Smooth muscle cell (in vitro differentiated cells): ENCODE data around the gene HOXB1. TPM values are rescaled to one million over a fixed set of nuclear protein-coding genes. Genes with fewer than 3 reads are reported as not detected.
"Not testable (repeated sequence)": the region's sequence is repeated elsewhere in the genome, so short reads cannot be mapped to it uniquely, and the experiment has no call there.

ENCODE experiments used
- DNase-seq: peaks from one replicate; lab custom pipeline; 2025; ENCODE audit not compliant: unreplicated experiment; lab: John Stamatoyannopoulos, UW
- H2AFZ ChIP-seq: fragments of 200-600 bp; sonication (generic); 2 replicates; pipeline ENCODE4 v1.6.0; 2016; ENCODE audit warnings: antibody characterized with exemption, low read depth, mild to moderate bottlenecking
- H3F3A ChIP-seq: fragments of 200-600 bp; sonication (generic); 2 replicates; pipeline ENCODE4 v1.6.0; 2017; ENCODE audit warnings: antibody characterized with exemption, low read depth
- H3K27ac ChIP-seq: fragments of 200-600 bp; sonication (generic); 2 replicates; pipeline ENCODE4 v1.5.1; 2016; ENCODE audit warnings: low read depth, mild to moderate bottlenecking
- H3K27me3 ChIP-seq: fragments of 200-600 bp; sonication (generic); 2 replicates; pipeline ENCODE4 v1.6.1; 2016; ENCODE audit warnings: low read depth, mild to moderate bottlenecking
- H3K36me3 ChIP-seq: fragments of 200-600 bp; sonication (generic); 2 replicates; pipeline ENCODE4 v1.5.1; 2016; ENCODE audit warnings: low read depth
- H3K4me1 ChIP-seq: fragments of 200-600 bp; sonication (generic); 2 replicates; pipeline ENCODE4 v1.5.1; 2016; ENCODE audit warnings: low read depth
- H3K4me2 ChIP-seq: fragments of 200-600 bp; sonication (generic); 2 replicates; pipeline ENCODE4 v1.6.0; 2016; ENCODE audit warnings: mild to moderate bottlenecking
- H3K4me3 ChIP-seq: fragments of 200-600 bp; sonication (generic); 2 replicates; pipeline ENCODE4 v1.5.1; 2016; ENCODE audit warnings: mild to moderate bottlenecking
- H3K79me2 ChIP-seq: fragments of 200-600 bp; sonication (generic); 2 replicates; pipeline ENCODE4 v1.6.0; 2016; ENCODE audit warnings: low read depth, mild to moderate bottlenecking
- H3K9ac ChIP-seq: fragments of 200-600 bp; sonication (generic); 2 replicates; pipeline ENCODE4 v1.6.0; 2016; ENCODE audit warnings: low read depth
- H3K9me3 ChIP-seq: fragments of 200-600 bp; sonication (generic); replicated peaks from 2 replicates; pipeline ENCODE4 v1.5.1; 2016; ENCODE audit warnings: low read depth
- H4K20me1 ChIP-seq: fragments of 200-600 bp; sonication (generic); 2 replicates; pipeline ENCODE4 v1.6.0; 2016; ENCODE audit warnings: low read depth
- WGBS: methylation state at CpG from one replicate; pipeline ENCODE4 v1.1.7; 2016; ENCODE audit warnings: low lambda C conversion rate; 5-methylcytosine and 5-hydroxymethylcytosine counted together
- polyA plus RNA-seq: library from polyadenylated mRNA; unstranded; fragments of >200 nt; fragmentation: Nextera tagmentation; extraction: Ambion mirVana; gene quantifications from 2 replicates; pipeline ENCODE4 v1.2.1, GENCODE V29; 2016
- total RNA-seq: library from RNA; depleted of rRNA; stranded (reverse); fragments of >200 nt; gene quantifications from 2 replicates; pipeline ENCODE4 v1.2.3, GENCODE V29; 2014
- TF ChIP-seq, protein P1 (sequence below): fragments of 200-600 bp; sonication (generic); IDR thresholded peaks from 2 replicates; pipeline ENCODE4 v1.5.1; 2017; ENCODE audit warnings: borderline replicate concordance, mild to moderate bottlenecking, antibody characterized with exemption; ENCODE audit not compliant: insufficient read depth, poor library complexity, severe bottlenecking

The HOXB1 gene
- total and polyA plus RNA-seq, 2 experiments from 2014 or later, result not detected

- no peak overlapping the region for H2AFZ ChIP-seq
- peak overlapping the region; percentile 58 for H3K27ac ChIP-seq
These were observed 6.5 kb upstream of the HOXB1 start for GRCh38 chr17:48537316-48537715.

DNA sequence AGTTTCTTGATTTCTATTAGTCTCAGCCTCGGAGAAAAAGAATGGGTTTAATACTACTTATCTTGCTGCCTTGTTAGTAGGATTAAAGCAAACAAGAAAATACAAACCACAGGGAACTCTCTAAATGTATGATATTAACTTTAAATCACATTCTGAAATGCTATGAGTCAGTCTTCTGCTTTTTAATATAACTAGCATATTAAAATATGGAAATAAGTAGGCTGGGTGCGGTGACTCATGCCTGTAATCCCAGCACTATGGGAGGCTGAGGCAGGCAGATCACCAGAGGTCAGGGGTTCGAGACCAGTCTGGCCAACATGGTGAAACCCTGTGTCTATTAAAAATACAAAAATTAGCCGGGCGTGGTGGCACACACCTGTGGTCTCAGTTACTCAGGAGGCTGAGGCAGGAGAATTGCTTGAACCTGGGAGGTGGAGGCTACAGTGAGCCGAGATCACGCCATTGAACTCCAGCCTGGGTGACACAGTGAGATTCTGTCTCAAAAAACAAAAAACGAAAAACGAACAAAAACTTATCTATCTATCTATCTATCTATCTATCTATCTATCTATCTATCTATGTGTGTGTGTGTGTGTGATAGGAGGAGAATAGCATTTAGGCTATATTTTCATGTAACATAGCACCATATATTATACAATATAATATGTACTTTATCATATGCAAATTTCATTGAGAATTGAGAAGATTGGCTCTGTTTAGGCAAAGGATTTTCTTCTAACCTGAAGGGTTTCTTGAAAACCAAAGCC lies 5.2 kb upstream of the HOXB1 start:
- not testable (repeated sequence) for DNase-seq, H3K9ac ChIP-seq, H3K4me2 ChIP-seq, H3K79me2 ChIP-seq, H3F3A ChIP-seq, H3K4me1 ChIP-seq, H2AFZ ChIP-seq, H3K36me3 ChIP-seq, H4K20me1 ChIP-seq, H3K9me3 ChIP-seq, H3K4me3 ChIP-seq
- peak overlapping the region; percentile 29 for H3K27ac ChIP-seq
- 94% methylated on average over 9 of the region's 9 CpGs for WGBS
- peaks cover 16% of the 10 kb centered on the region for H3K27me3 ChIP-seq

More at GRCh38 chr17:48537316-48537715, 6.5 kb upstream of the HOXB1 start:
- Histone ChIP-seq H3K4me3 (no peak overlapping the region), H3K79me2 (peaks cover 16% of the 10 kb centered on the region), H3K27me3 (peaks cover 2% of the 10 kb centered on the region), H3K4me2 (no peak overlapping the region), H4K20me1 (no peaks in the 10 kb centered on the region), H3K9me3 (no peaks in the 10 kb centered on the region), H3K36me3 (no peaks in the 10 kb centered on the region), H3K9ac (no peak overlapping the region), H3F3A (peaks cover 7% of the 10 kb centered on the region), H3K4me1 (peaks cover 15% of the 10 kb centered on the region)
- TF ChIP-seq, protein P1, sequence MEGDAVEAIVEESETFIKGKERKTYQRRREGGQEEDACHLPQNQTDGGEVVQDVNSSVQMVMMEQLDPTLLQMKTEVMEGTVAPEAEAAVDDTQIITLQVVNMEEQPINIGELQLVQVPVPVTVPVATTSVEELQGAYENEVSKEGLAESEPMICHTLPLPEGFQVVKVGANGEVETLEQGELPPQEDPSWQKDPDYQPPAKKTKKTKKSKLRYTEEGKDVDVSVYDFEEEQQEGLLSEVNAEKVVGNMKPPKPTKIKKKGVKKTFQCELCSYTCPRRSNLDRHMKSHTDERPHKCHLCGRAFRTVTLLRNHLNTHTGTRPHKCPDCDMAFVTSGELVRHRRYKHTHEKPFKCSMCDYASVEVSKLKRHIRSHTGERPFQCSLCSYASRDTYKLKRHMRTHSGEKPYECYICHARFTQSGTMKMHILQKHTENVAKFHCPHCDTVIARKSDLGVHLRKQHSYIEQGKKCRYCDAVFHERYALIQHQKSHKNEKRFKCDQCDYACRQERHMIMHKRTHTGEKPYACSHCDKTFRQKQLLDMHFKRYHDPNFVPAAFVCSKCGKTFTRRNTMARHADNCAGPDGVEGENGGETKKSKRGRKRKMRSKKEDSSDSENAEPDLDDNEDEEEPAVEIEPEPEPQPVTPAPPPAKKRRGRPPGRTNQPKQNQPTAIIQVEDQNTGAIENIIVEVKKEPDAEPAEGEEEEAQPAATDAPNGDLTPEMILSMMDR, result no peak
- no peak for DNase-seq
- 79% methylated on average over 3 of the region's 3 CpGs for WGBS

GRCh38 chr17:48532261-48532660 lies 1.4 kb upstream of the HOXB1 start:
- H3K9ac ChIP-seq, result no peak overlapping the region
- H2AFZ ChIP-seq, result no peak overlapping the region
- H3K36me3 ChIP-seq, result no peaks in the 10 kb centered on the region
- no peaks in the 10 kb centered on the region for H3K79me2 ChIP-seq
- no peak overlapping the region for H3K4me2 ChIP-seq
- H3K4me1 ChIP-seq, result no peaks in the 10 kb centered on the region
- no peak overlapping the region for H3K27ac ChIP-seq
- TF ChIP-seq, protein P1, result no peak
- H3K9me3 ChIP-seq, result no peaks in the 10 kb centered on the region
- H3F3A ChIP-seq, result no peaks in the 10 kb centered on the region
- H4K20me1 ChIP-seq, result no peaks in the 10 kb centered on the region
- WGBS, result 92% methylated on average over 8 of the region's 8 CpGs
- no peak overlapping the region for H3K4me3 ChIP-seq
- H3K27me3 ChIP-seq, result peaks cover 41% of the 10 kb centered on the region
- no peak for DNase-seq

GRCh38 chr17:48530208-48530886 lies 464 bp downstream of the HOXB1 start:
- TF ChIP-seq, protein P1, result no peak
- no peak overlapping the region for H3K27ac ChIP-seq
- no peak overlapping the region for H2AFZ ChIP-seq
- H3K27me3 ChIP-seq, result peaks cover 60% of the 10 kb centered on the region
- H3K9me3 ChIP-seq, result no peaks in the 10 kb centered on the region
- no peak overlapping the region for H3K4me3 ChIP-seq
- peaks cover 6% of the 10 kb centered on the region for H3K4me1 ChIP-seq
- H4K20me1 ChIP-seq, result no peaks in the 10 kb centered on the region
- no peak for DNase-seq
- H3F3A ChIP-seq, result no peaks in the 10 kb centered on the region
- no peaks in the 10 kb centered on the region for H3K36me3 ChIP-seq
- no peak overlapping the region for H3K9ac ChIP-seq
- H3K79me2 ChIP-seq, result no peaks in the 10 kb centered on the region
- 54% methylated on average over 37 of the region's 37 CpGs for WGBS
- no peak overlapping the region for H3K4me2 ChIP-seq
